AG04450 (cell line): ENCODE measurements around the gene LRP8. TPM values are rescaled to one million over a fixed set of nuclear protein-coding genes. Genes with fewer than 3 reads are reported as not detected.

Experiments
- CTCF ChIA-PET: fragments of 300-600, 350-600 bp; formaldehyde crosslinking; extraction: SDS; loops from one replicate; lab custom pipeline; 2022; ENCODE audit warnings: antibody characterized with exemption, inconsistent platforms; lab: Charles Lee
- POLR2A ChIA-PET: fragments of 350-600 bp; formaldehyde crosslinking; extraction: SDS; loops from one replicate; lab custom pipeline; 2021; ENCODE audit warnings: antibody characterized with exemption, inconsistent platforms; lab: Yijun Ruan, JAX
- DNase-seq: peaks from one replicate; pipeline ENCODE4 v3.0.0-alpha.2; 2011; ENCODE audit warnings: low read depth, low spot score
- H3K27ac ChIP-seq: one replicate; pipeline ENCODE4 v1.5.1; 2012; ENCODE audit warnings: low read depth, low read length, control low read depth
- H3K27me3 ChIP-seq: one replicate; pipeline ENCODE4 v1.6.0; 2012; ENCODE audit warnings: low read length; ENCODE audit not compliant: control insufficient read depth, insufficient read depth
- H3K4me3 ChIP-seq: 2 replicates; pipeline ENCODE4 v1.5.1; 2011; ENCODE audit warnings: mild to moderate bottlenecking, low read depth, low read length, control low read depth
- H3K9me3 ChIP-seq: 2 replicates; pipeline ENCODE4 v1.5.1; 2012; ENCODE audit warnings: low read length; ENCODE audit not compliant: control insufficient read depth, insufficient read depth
- polyA plus RNA-seq: library from polyadenylated mRNA; depleted of rRNA; stranded (reverse); fragments of >200 nt; gene quantifications from 2 replicates; pipeline ENCODE4 v1.2.3, GENCODE V29; 2011
- TF ChIP-seq, protein P1 (sequence below): IDR thresholded peaks from 2 replicates; pipeline ENCODE4 v1.5.1; 2011; ENCODE audit warnings: low read depth, low read length, control low read depth, inconsistent platforms

The LRP8 gene
- polyA plus RNA-seq, 1 experiment = 5.0 TPM

DNA sequence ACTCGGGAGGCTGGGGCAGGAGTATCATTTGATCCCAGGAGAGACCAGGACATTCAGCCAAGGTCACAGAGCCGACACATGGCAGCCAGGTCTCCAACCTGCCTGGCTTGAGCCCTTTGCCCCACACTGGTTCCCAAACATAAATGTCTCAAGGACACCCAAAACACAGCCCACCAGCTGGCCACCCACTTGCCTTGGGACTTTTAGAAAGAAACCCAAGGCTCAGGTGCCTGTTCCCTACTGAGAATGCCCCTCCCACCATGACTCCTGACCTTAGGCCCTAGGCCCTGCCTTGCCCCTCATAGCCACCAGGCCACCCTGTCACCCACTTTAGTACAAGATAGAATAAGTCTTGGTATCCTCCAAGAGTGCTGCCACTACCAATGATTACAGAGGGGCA, 41.9 kb upstream of the LRP8 start:
- ChIA-PET CTCF (no interaction called here), POLR2A (no interaction called here)
- no peaks in the 10 kb centered on the region; the same call in 1 of the 2 replicates for H3K9me3 ChIP-seq
- H3K4me3 ChIP-seq = no peak overlapping the region
- DNase-seq = no peak
- H3K27me3 ChIP-seq = peaks cover 47% of the 10 kb centered on the region
- TF ChIP-seq, protein P1, sequence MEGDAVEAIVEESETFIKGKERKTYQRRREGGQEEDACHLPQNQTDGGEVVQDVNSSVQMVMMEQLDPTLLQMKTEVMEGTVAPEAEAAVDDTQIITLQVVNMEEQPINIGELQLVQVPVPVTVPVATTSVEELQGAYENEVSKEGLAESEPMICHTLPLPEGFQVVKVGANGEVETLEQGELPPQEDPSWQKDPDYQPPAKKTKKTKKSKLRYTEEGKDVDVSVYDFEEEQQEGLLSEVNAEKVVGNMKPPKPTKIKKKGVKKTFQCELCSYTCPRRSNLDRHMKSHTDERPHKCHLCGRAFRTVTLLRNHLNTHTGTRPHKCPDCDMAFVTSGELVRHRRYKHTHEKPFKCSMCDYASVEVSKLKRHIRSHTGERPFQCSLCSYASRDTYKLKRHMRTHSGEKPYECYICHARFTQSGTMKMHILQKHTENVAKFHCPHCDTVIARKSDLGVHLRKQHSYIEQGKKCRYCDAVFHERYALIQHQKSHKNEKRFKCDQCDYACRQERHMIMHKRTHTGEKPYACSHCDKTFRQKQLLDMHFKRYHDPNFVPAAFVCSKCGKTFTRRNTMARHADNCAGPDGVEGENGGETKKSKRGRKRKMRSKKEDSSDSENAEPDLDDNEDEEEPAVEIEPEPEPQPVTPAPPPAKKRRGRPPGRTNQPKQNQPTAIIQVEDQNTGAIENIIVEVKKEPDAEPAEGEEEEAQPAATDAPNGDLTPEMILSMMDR = no peak
- no peak overlapping the region for H3K27ac ChIP-seq

DNA sequence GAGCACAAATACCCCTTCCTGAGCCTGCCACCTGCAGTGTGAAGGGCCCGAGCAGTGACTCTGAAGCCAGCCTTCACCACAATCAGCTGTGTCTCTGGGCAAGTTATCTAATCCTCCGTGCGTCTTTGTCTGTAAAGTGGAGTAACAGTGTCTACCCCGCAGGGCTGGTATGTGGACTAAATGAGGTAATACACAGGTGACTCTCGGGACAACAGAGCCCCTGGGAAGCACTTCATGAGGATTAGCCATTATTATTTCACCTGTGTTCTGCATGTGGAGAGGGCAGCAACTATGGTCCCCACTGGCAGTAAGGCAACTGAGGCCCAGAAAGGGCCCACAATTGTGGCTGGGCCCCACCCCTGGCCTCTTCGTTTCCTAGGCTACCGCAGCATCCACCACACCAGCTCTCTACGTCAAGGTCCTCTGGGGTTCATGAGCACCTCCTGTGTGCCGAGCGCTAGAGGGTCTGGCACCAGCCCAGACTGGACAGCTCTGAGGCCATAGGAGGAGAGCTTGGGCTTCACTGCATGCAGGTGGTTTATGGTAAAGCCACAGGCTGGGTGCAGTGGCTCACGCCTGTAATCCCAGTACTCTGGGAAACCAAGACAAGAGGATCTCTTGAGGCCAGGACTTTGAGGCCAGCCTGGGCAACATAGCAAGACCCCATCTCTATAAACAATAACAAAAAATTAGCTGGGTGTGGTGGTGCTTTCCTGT, 41.3 kb upstream of the LRP8 start:
- POLR2A ChIA-PET = no interaction called here
- CTCF ChIA-PET = no interaction called here
- Histone ChIP-seq H3K27ac (no peak overlapping the region), H3K9me3 (no peaks in the 10 kb centered on the region; the same call in 1 of the 2 replicates), H3K27me3 (peaks cover 50% of the 10 kb centered on the region), H3K4me3 (no peak overlapping the region)
- TF ChIP-seq, protein P1 = no peak
- DNase-seq = no peak

DNA sequence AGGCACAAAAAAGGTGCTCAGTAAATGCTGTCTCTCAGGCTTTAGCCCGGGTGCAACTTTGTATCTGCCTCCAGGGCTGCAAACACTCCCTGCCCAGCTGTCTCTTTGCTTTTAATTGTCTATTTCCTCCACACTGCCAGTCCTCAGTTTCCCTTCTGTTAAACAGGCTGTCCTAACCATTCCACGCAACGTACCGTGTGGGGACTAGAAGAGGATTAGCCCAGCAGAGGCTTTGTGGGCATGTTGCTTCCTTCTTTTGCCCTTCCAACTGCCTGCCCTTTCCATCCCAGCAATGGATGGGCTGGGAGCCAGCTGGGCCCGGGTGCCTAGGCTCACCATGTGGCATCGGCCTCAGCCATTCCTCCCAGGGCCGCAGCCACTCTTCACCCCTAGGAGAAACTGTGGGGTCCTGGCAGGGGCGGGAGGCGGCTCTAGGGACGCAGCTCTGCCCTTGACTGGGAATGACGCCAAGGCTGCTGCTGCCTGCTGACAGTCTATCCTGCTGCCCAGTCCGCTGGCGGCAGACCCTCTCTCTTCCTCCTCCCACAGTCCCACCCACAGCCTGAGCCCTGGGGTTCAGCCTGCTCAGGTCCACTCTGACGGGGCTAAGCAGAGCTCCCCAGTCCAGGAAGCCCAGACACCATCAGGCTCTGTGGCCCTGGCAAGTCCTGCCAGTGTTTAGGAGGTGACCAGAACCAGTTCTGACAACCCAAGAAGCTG, 40.6 kb upstream of the LRP8 start:
- no peak for DNase-seq
- Histone ChIP-seq H3K27me3 (peaks cover 55% of the 10 kb centered on the region), H3K9me3 (no peaks in the 10 kb centered on the region; the same call in 1 of the 2 replicates), H3K4me3 (no peak overlapping the region), H3K27ac (no peak overlapping the region)
- ChIA-PET CTCF (no interaction called here), POLR2A (no interaction called here)
- TF ChIP-seq, protein P1 = no peak

DNA sequence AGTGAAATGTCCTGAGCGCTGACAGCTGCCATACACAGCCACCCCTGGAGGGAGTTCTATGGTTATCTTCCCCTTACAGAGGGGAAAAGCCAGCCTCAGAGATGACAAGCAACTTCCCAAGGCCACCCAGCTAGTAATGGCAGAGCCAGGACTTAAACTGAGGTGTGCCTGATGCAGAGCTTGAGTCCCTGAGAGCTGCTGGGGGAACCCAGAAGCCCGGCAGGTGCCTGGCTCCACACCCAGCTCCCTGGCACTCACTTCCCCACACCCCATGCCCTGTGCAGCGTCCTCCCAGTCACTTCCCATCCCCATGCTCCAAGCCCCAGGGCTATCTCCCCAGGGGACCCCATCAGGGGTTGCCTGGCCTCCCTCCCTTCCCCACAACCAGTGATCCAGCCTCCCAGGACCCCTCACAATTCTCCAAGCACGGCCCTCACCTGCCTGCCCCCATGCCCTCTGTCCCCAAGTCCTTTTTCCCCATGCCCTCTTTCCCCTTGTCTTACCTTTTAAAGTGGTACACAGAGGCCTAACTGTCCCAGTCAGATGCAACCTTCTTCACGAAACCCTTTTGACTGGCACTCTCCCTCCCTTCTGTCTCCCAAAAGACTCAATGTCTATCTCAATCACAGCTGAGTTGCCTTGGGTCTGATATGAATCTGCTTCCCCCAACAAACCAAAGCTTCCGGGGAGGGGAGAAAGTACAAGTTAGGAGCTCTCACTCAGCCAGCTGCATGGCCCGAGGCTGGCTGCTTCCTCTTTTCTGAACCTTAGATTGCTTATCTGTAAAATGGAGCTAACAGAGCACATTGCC, 39.8 kb upstream of the LRP8 start:
- CTCF ChIA-PET = no interaction called here
- H3K9me3 ChIP-seq = no peaks in the 10 kb centered on the region; the same call in 1 of the 2 replicates
- POLR2A ChIA-PET = no interaction called here
- DNase-seq = no peak
- no peak overlapping the region for H3K4me3 ChIP-seq
- TF ChIP-seq, protein P1 = no peak
- no peak overlapping the region for H3K27ac ChIP-seq
- peaks cover 59% of the 10 kb centered on the region for H3K27me3 ChIP-seq
